GM12878 (cell line): ENCODE measurements around the gene CKAP2. TPM values are rescaled to one million over a fixed set of nuclear protein-coding genes. Genes with fewer than 3 reads are reported as not detected.

Source experiments
- ATAC-seq: fragments of 200-7000 bp; cut with Tn5 transposase; 3 replicates; pipeline ENCODE4 v1.9.1; 2020; ENCODE audit warnings: mild to moderate bottlenecking, moderate library complexity
- BruUV-seq: library from RNA; stranded (reverse); fragments of 400-500 nt; replicated peaks from 2 replicates; lab custom pipeline; 2021; lab: Mats Ljungman, UMichigan
- CTCF ChIA-PET: fragments of 300-600 bp; sonication (Branson Sonifier 250); formaldehyde crosslinking; extraction: SDS; loops from one replicate; lab custom pipeline; 2021; ENCODE audit warnings: inconsistent platforms; lab: Yijun Ruan, JAX
- POLR2A ChIA-PET: fragments of 350-600 bp; formaldehyde crosslinking; extraction: SDS; loops from one replicate; lab custom pipeline; 2021; ENCODE audit warnings: inconsistent platforms; lab: Charles Lee
- RAD21 ChIA-PET: fragments of 300-600 bp; sonication (Branson Sonifier 250); formaldehyde crosslinking; loops from one replicate; lab custom pipeline; 2023; ENCODE audit warnings: antibody characterized with exemption; ENCODE audit not compliant: unreplicated experiment; lab: Charles Lee
- SMC1A ChIA-PET: fragments of 300-600 bp; sonication (Branson Sonifier 250); formaldehyde crosslinking; loops from one replicate; lab custom pipeline; 2023; ENCODE audit not compliant: unreplicated experiment, uncharacterized antibody; lab: Charles Lee
- DNase-seq: peaks from one replicate; pipeline ENCODE4 v3.0.0-alpha.2; 2011; ENCODE audit warnings: low read depth, low spot score
- FAIRE-seq: peaks from 3 replicates; lab custom pipeline; 2011; peaks lifted over from hg19 to GRCh38; lab: Jason Lieb, UNC
- H2AFZ ChIP-seq: 2 replicates; pipeline ENCODE4 v1.6.0; 2011; ENCODE audit warnings: low read depth, low read length, control low read depth; ENCODE audit not compliant: control insufficient read depth
- H3K27ac ChIP-seq: 2 replicates; pipeline ENCODE4 v1.5.1; 2011; ENCODE audit warnings: control low read depth; ENCODE audit not compliant: control insufficient read depth, insufficient read depth
- H3K27me3 ChIP-seq, 2 experiments: replicated peaks in 1 of 2; 2 replicates each; pipeline versions ENCODE4 v1.6.0 to v1.6.1; 2011; ENCODE audit warnings: low read length in 1 of 2; ENCODE audit not compliant: control insufficient read depth in 2 of 2, insufficient read depth in 2 of 2
- H3K36me3 ChIP-seq, 2 experiments: 2 replicates each; pipeline ENCODE4 v1.5.1; 2011; ENCODE audit warnings: low read length in 1 of 2; ENCODE audit not compliant: control insufficient read depth in 2 of 2, insufficient read depth in 2 of 2
- H3K4me1 ChIP-seq: 2 replicates; pipeline ENCODE4 v1.6.1; 2011; ENCODE audit warnings: mild to moderate bottlenecking, low read length, moderate library complexity, mixed read lengths; ENCODE audit not compliant: control insufficient read depth, insufficient read depth
- H3K4me2 ChIP-seq: 2 replicates; pipeline ENCODE4 v1.6.0; 2011; ENCODE audit warnings: control low read depth; ENCODE audit not compliant: control insufficient read depth, insufficient read depth
- H3K4me3 ChIP-seq: fragments of 200-600 bp; sonication (generic); 2 replicates; pipeline ENCODE4 v1.5.1; 2016
- H3K79me2 ChIP-seq: 2 replicates; pipeline ENCODE4 v1.6.0; 2011; ENCODE audit warnings: low read length; ENCODE audit not compliant: control insufficient read depth, insufficient read depth
- H3K9ac ChIP-seq: 2 replicates; pipeline ENCODE4 v1.8.0; 2011; ENCODE audit warnings: low read length, control low read depth, mixed read lengths; ENCODE audit not compliant: control insufficient read depth, insufficient read depth
- H3K9me3 ChIP-seq: replicated peaks from 3 replicates; pipeline ENCODE4 v1.5.1; 2011; ENCODE audit warnings: mild to moderate bottlenecking, low read length; ENCODE audit not compliant: control insufficient read depth, insufficient read depth
- H4K20me1 ChIP-seq: 2 replicates; pipeline ENCODE4 v1.6.0; 2011; ENCODE audit not compliant: control insufficient read depth, insufficient read depth
- CBFB ChIP-seq: IDR thresholded peaks from 2 replicates; pipeline ENCODE4 v1.6.1; 2016; ENCODE audit warnings: antibody characterized with exemption, low read depth
- MYC ChIP-seq: IDR thresholded peaks from 2 replicates; pipeline ENCODE4 v1.6.1; 2011; ENCODE audit warnings: mild to moderate bottlenecking, low read length, moderate library complexity, inconsistent platforms; ENCODE audit not compliant: insufficient read depth, insufficient replicate concordance, insufficient read length, severe bottlenecking
- NFYA ChIP-seq: IDR thresholded peaks from 2 replicates; pipeline ENCODE4 v1.6.1; 2011; ENCODE audit warnings: low read depth, mild to moderate bottlenecking, low read length, improper control_type of control experiment, borderline replicate concordance
- RB1 ChIP-seq: fragments of 450-650 bp; formaldehyde crosslinking; IDR thresholded peaks from 2 replicates; pipeline ENCODE4 v1.6.1; 2017; ENCODE audit warnings: mild to moderate bottlenecking, borderline replicate concordance
- WGBS: methylation state at CpG from one replicate; pipeline ENCODE4 v1.1.6; 2016; ENCODE audit warnings: low lambda C conversion rate; ENCODE audit not compliant: insufficient replicate concordance, insufficient coverage; ENCODE audit errors: missing lambda C conversion rate; 5-methylcytosine and 5-hydroxymethylcytosine counted together
- in situ Hi-C: fragments of 300-500 bp; cut with MboI; formaldehyde crosslinking; loops from 9 replicates; pipeline ENCODE4 v1.14.3; 2018; ENCODE audit warnings: mixed read lengths
- intact Hi-C: fragments of 100-400 bp; cut with micrococcal nuclease; formaldehyde crosslinking; loops from one replicate; pipeline ENCODE4 v1.14.2; 2022; ENCODE audit not compliant: unreplicated experiment
- polyA plus RNA-seq, 11 experiments: library from polyadenylated mRNA; depleted of rRNA in 4 of 11; unstranded in 6 of 11; stranded (reverse) in 5 of 11; fragments of >200 nt; fragmentation: Nextera tagmentation in 4 of 11; fragmentation: Illumina TruSeq in 1 of 11; extraction: Ambion mirVana in 4 of 11; extraction: Trizol in 1 of 11; gene quantifications; 1 replicate in 1 of 11; 2 replicates in 10 of 11; pipeline versions ENCODE4 v1.2.1 to v1.2.3, GENCODE V29; 2011 to 2016; ENCODE audit warnings: inconsistent platforms in 2 of 11, missing spikeins in 2 of 11, low read depth in 1 of 11
- total RNA-seq, 4 experiments: library from RNA; depleted of rRNA in 3 of 4; stranded (reverse); fragments of >200 nt in 3 of 4; fragmentation: Illumina TruSeq in 1 of 4; extraction: Trizol in 1 of 4; gene quantifications; 2 replicates each; pipeline versions ENCODE4 v1.2.1 to v1.2.3, GENCODE V29; 2013 to 2021
- TF ChIP-seq, protein P1 (sequence below): IDR thresholded peaks from 2 replicates; pipeline ENCODE4 v1.6.1; 2012; ENCODE audit warnings: improper control_type of control experiment, low read depth, low read length; ENCODE audit not compliant: insufficient replicate concordance

Gene CKAP2
- total and polyA plus RNA-seq, 10 of the 15 experiments (the other 5 are each of a cell fraction or from before 2014, with no cell fraction given): 20.9 to 62.3 (median 37.5) TPM

DNA sequence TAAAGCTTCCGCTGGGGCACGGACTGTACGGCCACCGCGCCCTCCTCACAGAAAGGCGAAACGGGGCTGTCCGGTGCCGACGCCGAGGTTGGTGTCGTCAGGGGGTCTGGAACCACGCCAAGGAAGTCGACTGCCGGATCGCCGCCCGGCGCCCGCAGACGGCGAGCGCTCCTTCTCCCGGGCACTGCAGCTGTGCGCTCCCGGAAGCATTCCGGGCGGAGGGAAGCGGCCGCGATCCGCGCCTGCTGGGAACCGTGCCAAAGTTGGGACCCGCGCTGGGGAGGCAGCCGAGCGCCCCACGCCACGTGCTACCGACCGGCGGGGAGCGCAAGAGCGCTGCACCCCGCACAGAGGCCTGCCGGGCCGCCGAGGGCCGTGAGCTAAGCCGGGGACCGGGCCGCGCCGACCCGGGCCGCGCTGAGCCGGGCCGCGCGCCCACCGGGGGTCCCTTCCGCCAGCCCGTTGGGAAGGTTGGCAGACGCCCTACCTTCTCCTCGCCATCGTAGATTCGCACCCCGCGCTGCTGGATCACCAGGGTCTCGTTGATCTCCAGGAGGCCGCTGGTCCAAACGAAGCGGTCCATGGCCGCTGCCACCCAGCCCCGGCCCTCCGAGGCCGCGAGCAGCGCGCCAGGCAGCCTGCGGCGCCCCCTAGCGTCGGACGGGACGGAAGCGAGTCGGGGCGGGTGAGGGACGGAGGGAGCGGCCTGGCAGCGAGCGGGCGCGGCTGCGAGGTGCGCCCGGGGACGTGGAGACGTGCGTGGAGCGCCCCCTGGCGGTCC is 5.1 kb upstream of the CKAP2 start, which contains the start of gene VPS36 (continued):
- TF ChIP-seq, protein P1, sequence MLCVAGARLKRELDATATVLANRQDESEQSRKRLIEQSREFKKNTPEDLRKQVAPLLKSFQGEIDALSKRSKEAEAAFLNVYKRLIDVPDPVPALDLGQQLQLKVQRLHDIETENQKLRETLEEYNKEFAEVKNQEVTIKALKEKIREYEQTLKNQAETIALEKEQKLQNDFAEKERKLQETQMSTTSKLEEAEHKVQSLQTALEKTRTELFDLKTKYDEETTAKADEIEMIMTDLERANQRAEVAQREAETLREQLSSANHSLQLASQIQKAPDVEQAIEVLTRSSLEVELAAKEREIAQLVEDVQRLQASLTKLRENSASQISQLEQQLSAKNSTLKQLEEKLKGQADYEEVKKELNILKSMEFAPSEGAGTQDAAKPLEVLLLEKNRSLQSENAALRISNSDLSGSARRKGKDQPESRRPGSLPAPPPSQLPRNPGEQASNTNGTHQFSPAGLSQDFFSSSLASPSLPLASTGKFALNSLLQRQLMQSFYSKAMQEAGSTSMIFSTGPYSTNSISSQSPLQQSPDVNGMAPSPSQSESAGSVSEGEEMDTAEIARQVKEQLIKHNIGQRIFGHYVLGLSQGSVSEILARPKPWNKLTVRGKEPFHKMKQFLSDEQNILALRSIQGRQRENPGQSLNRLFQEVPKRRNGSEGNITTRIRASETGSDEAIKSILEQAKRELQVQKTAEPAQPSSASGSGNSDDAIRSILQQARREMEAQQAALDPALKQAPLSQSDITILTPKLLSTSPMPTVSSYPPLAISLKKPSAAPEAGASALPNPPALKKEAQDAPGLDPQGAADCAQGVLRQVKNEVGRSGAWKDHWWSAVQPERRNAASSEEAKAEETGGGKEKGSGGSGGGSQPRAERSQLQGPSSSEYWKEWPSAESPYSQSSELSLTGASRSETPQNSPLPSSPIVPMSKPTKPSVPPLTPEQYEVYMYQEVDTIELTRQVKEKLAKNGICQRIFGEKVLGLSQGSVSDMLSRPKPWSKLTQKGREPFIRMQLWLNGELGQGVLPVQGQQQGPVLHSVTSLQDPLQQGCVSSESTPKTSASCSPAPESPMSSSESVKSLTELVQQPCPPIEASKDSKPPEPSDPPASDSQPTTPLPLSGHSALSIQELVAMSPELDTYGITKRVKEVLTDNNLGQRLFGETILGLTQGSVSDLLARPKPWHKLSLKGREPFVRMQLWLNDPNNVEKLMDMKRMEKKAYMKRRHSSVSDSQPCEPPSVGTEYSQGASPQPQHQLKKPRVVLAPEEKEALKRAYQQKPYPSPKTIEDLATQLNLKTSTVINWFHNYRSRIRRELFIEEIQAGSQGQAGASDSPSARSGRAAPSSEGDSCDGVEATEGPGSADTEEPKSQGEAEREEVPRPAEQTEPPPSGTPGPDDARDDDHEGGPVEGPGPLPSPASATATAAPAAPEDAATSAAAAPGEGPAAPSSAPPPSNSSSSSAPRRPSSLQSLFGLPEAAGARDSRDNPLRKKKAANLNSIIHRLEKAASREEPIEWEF: peak; percentile 33
- TF ChIP-seq CBFB: no peak

DNA sequence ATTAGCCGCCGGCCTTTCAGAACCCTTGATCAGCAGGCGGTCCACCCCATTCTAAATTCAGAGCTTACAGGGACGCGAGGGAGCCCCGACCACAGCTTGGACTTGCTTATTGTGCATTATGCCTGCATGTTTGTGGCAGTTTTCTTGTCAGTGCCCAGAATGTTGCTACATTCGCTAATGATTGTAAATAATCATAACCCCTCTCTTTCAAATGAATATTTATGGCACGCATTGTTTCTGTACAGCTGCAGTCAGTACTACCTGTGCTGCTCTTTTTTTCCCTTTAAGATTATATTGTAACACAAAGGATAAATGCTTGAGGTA is 4.5 kb upstream of the CKAP2 start:
- intact Hi-C loops: loop anchor here (1.0 to 10.0 kb wide), 5 partner anchors 107 to 636 kb away; partner anchors contain the start of genes ALG11, ATP7B and SUGT1
- in situ Hi-C loops: loop anchor here (10.0 kb wide), 2 partner anchors 204 to 436 kb away; partner anchors contain the start of genes ALG11, ATP7B and SUGT1
- no peak for TF ChIP-seq MYC
- TF ChIP-seq RB1: 0 out of 2 replicates have a peak, but pooled peaks have one; percentile 10
- no peak for TF ChIP-seq NFYA
- Histone ChIP-seq H3K9me3 (no peaks in the 10 kb centered on the region; the same call in 2 of the 3 replicates), H3K4me3 (no peak overlapping the region), H3K27me3 (no peaks in the 10 kb centered on the region), H3K36me3 (no peaks in the 10 kb centered on the region), H3K27ac (no peak overlapping the region), H3K9ac (no peak overlapping the region), H3K4me2 (peak overlapping the region; percentile 51; the same call in 1 of the 2 replicates), H3K4me1 (peaks cover 14% of the 10 kb centered on the region), H3K79me2 (peaks cover 37% of the 10 kb centered on the region), H4K20me1 (peaks cover 2% of the 10 kb centered on the region; the same call in 1 of the 2 replicates), H2AFZ (no peak overlapping the region)
- POLR2A ChIA-PET: interaction anchor here (1.4 to 1.6 kb wide), 2 partner anchors 101 to 256 kb away, joined by 3 to 4 read pairs; no protein-coding TSS in a partner anchor
- ATAC-seq (no peak), DNase-seq (no peak), FAIRE-seq (no peak)
- no TSS peak for BruUV-seq
- CTCF ChIA-PET: interaction anchor here (0.5 to 5.3 kb wide), 43 partner anchors 9 to 701 kb away, joined by 3 to 82 read pairs (median 4); partner anchors contain the start of genes ALG11 and SUGT1
- RAD21 ChIA-PET: interaction anchor here (0.6 to 4.4 kb wide), 15 partner anchors 8 to 635 kb away, joined by 3 to 34 read pairs (median 4); partner anchors contain the start of gene ALG11
- 9% methylated on average over 6 of the region's 8 CpGs for WGBS
- SMC1A ChIA-PET: interaction anchor here (0.6 to 6.1 kb wide), 11 partner anchors 9 to 555 kb away, joined by 3 to 46 read pairs (median 4); no protein-coding TSS in a partner anchor
